WERI-Rb-1 (cell line): ENCODE results near the gene TRAP1.

Experiments
- DNase-seq: peaks from one replicate; pipeline ENCODE4 v3.0.0-alpha.2; 2020
- H3K27ac ChIP-seq: fragments of 250-450 bp; sonication (Bioruptor Pico); 2 replicates; pipeline ENCODE4 v1.5.1; 2020; ENCODE audit warnings: mild to moderate bottlenecking, moderate library complexity
- H3K27me3 ChIP-seq: fragments of 250-450 bp; sonication (Bioruptor Pico); 2 replicates; pipeline ENCODE4 v1.5.1; 2021; ENCODE audit warnings: mild to moderate bottlenecking, low read depth, moderate library complexity; ENCODE audit not compliant: insufficient read depth, severe bottlenecking
- H3K36me3 ChIP-seq: fragments of 250-450 bp; sonication (Bioruptor Pico); 2 replicates; pipeline ENCODE4 v1.5.1; 2020; ENCODE audit warnings: mild to moderate bottlenecking, moderate library complexity
- H3K4me3 ChIP-seq: 2 replicates; pipeline ENCODE4 v1.5.1; 2011; ENCODE audit warnings: low read depth, mild to moderate bottlenecking, control low read depth, low read length
- H3K9me3 ChIP-seq: fragments of 250-450 bp; sonication (Bioruptor Pico); 2 replicates; pipeline ENCODE4 v1.5.1; 2021; ENCODE audit warnings: mild to moderate bottlenecking, moderate library complexity; ENCODE audit not compliant: severe bottlenecking
- CTCF ChIP-seq: IDR thresholded peaks from 2 replicates; pipeline ENCODE4 v1.5.1; 2011; ENCODE audit warnings: low read depth, mild to moderate bottlenecking, control low read depth, inconsistent platforms, low read length

Gene TRAP1

GRCh38 chr16:3760518-3760917 is 43.2 kb upstream of the TRAP1 start:
- no peak for TF ChIP-seq CTCF
- no peak overlapping the region for H3K4me3 ChIP-seq
- no peaks in the 10 kb centered on the region for H3K27me3 ChIP-seq
- H3K9me3 ChIP-seq, result no peaks in the 10 kb centered on the region
- H3K27ac ChIP-seq, result no peak overlapping the region
- no peak for DNase-seq
- peaks cover 67% of the 10 kb centered on the region for H3K36me3 ChIP-seq

- DNase-seq, result no peak
- Histone ChIP-seq H3K4me3 (no peak overlapping the region), H3K9me3 (no peaks in the 10 kb centered on the region), H3K27ac (no peak overlapping the region), H3K27me3 (no peaks in the 10 kb centered on the region), H3K36me3 (peaks cover 68% of the 10 kb centered on the region)
- no peak for TF ChIP-seq CTCF
These were observed 42.4 kb upstream of the TRAP1 start for GRCh38 chr16:3759736-3760135.

GRCh38 chr16:3756113-3756512 is 38.8 kb upstream of the TRAP1 start:
- Histone ChIP-seq H3K27ac (no peak overlapping the region), H3K27me3 (no peaks in the 10 kb centered on the region), H3K36me3 (peaks cover 69% of the 10 kb centered on the region), H3K4me3 (no peak overlapping the region), H3K9me3 (no peaks in the 10 kb centered on the region)
- no peak for DNase-seq
- TF ChIP-seq CTCF, result no peak

GRCh38 chr16:3755249-3755648 is 37.9 kb upstream of the TRAP1 start:
- Histone ChIP-seq H3K36me3 (peaks cover 77% of the 10 kb centered on the region), H3K27ac (no peak overlapping the region), H3K4me3 (no peak overlapping the region), H3K27me3 (no peaks in the 10 kb centered on the region), H3K9me3 (no peaks in the 10 kb centered on the region)
- DNase-seq, result no peak
- TF ChIP-seq CTCF, result no peak

GRCh38 chr16:3754772-3755171 is 37.4 kb upstream of the TRAP1 start:
- Histone ChIP-seq H3K36me3 (peaks cover 82% of the 10 kb centered on the region), H3K9me3 (no peaks in the 10 kb centered on the region), H3K27ac (no peak overlapping the region), H3K4me3 (no peak overlapping the region), H3K27me3 (no peaks in the 10 kb centered on the region)
- TF ChIP-seq CTCF, result no peak
- no peak for DNase-seq

GRCh38 chr16:3754081-3754703 is 36.9 kb upstream of the TRAP1 start:
- Histone ChIP-seq H3K36me3 (peaks cover 87% of the 10 kb centered on the region), H3K27ac (no peak overlapping the region), H3K27me3 (no peaks in the 10 kb centered on the region), H3K9me3 (no peaks in the 10 kb centered on the region), H3K4me3 (no peak overlapping the region)
- no peak for TF ChIP-seq CTCF
- no peak for DNase-seq
